HG03558 (cell line): Measurements from ENCODE around the gene MREG.
"Not testable (repeated sequence)": the region's sequence is repeated elsewhere in the genome, so short reads cannot be mapped to it uniquely, and the experiment has no call there.

Source experiments
- ATAC-seq: cut with Tn5 transposase; IDR thresholded peaks from one replicate; pipeline ENCODE4 v1.9.1; 2021; ENCODE audit warnings: moderate number of reproducible peaks; ENCODE audit not compliant: unreplicated experiment; ENCODE audit errors: extremely low read depth

Gene MREG

DNA sequence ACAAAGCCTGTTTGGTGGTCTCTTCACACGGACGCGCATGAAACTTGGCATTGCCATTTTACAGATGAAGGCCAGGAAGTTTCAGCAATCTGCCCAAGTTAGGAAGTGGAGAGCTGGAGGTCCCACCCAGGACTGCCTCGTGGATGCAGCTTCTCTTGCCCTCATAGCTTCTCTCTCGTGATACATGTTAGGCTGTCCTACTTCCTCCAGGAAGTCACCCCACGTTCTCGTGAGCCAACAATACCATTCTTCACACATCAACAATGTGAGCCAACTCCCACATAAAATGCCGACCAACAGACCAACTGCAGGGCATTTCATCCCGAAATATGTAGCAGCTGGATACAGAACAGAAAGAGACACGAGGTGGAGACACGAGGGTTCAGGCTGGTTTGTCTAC, 85.3 kb downstream of the MREG start:
- ATAC-seq = no peak

DNA sequence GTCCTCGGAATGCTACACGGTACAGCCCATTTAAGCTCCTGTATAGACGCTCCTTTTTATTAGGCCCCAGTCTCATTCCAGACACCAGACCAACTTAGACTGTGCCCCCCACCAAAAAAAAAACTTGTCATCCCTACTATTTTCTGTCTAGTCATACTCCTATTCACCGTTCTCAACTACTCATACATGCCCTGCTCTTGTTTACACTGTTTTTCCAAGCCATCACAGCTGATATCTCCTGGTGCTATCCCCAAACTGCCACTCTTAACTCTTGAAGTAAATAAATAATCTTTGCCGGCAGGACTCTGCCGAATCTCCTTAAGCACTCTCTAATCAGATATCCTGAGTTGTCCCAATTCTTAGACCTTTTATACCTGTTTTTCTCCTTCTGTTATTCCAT, 86.4 kb downstream of the MREG start:
- not testable (repeated sequence) for ATAC-seq

DNA sequence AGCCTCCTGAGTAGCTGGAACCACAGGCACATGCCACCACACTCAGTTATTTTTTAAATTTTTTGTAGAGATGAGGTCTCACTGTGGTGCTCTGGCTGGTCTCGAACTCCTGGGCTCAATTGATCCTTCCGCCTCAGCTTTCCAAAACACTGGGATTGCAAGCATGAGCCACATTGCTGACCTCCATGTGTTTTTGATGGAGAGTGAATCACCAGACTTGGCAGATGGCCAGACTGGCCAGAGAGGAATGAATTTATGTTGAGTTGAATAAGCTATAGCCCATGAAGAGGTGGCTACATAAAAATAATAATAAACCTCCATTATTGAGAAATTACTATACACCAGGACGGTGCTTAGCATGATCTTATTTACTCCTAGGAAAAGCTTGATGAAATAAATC, 91.5 kb downstream of the MREG start:
- no peak for ATAC-seq

DNA sequence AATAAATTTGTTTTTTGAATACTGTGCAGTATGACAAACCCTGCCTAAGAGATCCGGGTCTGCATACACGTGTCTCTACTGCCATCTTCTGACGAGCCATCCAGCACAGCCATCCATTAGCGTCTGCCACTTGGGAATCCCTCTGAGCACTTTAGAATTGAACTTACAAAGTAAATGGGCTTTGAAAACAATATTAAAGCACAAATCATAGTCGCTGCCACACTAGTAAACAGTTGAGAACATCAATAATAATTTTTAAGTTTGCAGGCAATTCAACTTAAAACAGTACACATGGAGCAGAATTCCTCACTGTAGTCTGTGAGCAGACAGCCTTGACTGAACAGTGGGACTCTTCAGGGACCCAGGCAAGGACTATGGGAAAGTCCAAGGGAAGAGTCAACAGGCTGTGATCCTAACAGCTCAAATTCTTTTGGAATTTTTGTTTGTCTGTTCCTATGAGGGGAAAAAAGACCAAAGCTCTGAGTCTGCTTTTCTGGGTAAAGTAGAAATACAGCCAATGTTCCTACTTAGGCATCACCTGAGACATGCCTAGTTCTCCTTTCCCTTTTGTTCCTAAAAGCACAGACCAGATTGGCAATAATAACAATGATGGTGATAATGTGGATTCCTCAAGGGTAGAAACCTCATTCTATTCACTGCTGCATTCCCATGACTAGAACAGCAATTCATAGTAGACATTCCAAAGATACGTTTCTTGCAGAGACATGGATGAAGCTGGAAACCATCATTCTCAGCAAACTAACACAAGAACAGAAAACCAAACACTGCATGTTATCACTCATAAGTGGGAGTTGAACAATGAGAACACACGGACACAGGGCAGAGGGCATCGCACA, 92.9 kb downstream of the MREG start:
- ATAC-seq = no peak

DNA sequence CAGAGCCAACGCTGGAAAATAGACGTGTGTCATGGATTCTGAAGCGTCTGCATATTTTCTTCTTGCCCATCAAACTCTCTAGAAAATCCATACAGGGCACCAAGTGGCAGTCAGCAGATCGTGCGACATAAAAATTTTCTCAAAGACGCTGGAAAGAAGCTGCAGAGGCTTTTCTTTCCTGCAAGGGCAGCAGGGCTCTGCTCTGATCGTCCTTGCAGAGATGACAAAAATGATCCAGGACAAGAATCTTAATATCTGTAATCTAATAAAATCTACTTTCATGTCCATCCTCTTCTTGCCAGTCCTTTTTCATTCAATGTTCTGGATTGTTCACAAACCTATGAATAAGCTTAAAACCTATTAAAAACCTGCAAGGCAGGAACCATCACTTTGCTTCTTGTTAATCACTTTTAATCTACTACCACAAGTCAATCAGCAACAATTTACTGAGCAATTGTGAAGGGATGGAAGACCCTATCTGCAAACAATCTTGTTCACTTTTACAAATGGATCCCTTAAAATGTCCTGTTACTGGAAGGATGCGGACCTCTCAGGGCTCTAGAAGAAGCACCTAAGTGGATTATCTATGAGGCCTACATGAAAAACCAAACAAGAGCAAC, 93.6 kb downstream of the MREG start:
- ATAC-seq = no peak

DNA sequence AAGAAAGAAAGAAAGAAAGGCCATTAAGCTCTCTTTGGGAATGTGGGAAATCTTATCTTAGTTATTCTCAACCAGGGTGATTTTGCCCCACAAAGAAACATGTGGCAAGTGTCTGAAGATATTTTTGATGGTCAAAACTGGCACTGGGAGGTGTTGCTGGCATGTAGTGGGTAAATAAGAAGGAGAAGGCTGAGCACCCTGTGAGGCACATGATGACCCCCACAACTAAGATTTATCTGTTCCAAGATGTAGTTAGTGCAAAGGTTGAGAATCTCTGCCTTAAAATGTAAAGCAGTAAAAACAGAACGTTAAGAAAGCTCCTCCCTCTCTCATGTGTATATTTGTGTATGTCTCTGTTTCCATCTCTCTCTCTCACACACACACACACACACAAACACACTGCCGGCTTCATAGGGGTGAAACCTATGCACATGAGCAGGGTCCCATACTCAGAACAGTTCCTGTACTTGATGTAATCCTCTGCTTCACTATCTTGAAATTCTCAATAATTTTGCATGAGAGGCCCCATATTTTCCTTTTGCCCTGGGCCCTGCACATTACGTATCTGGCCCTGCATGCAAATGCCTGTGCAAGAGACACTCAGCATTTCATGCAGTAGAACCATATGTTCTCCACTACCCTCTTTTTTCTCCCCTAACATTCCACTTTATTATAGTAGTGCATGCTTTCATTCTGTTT, 94.3 kb downstream of the MREG start:
- ATAC-seq = no peak

DNA sequence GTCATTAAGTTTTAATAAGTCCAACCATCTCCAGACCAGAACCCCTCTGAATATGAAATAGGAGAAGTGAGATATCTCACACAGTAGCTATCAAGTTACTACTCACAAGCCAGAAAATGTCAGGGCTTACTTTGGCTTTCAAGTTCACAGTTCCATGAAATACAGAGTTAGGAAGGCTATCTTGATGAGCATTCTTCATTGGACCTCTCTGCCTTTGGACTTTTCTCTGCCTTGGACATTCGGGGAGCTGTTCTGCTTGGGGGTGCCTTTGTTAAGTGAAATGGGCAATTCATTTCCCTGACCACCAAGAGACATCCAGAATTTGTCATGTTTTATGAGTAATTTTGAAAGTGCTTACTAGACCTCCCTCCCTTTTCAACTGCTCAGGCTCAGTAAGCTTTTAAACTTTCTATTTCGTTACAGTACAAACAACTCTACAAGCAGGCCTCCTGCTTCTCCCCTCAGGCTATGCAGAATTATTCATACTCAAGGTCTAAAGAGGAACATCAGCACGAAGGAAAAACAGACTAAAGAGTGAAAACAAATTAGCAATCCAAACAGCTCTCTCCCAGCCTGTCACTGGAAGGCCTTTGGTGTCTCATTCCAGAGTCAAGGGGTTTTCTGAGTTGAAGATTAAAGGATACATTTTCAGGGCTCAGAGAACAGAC, 95.3 kb downstream of the MREG start:
- peak; percentile 66 for ATAC-seq

DNA sequence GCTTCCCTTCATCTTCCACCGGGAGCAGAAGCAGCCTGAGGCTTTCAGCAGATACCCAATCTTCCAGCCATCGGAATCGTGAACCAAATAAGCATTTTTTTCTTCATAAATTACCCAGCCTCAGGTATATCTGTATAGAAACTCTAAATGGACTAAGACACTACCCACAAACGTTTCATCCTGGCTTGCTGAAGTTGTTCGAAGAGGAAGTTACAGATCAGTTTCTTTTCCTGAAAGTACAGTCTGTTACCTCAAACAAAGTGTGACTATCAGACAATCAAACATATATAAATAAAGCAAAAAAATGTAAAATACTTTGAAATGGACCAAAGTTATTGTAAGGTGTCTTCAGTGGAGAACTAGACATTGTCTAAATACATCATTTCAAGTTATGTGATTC, 97.9 kb downstream of the MREG start:
- ATAC-seq = no peak

DNA sequence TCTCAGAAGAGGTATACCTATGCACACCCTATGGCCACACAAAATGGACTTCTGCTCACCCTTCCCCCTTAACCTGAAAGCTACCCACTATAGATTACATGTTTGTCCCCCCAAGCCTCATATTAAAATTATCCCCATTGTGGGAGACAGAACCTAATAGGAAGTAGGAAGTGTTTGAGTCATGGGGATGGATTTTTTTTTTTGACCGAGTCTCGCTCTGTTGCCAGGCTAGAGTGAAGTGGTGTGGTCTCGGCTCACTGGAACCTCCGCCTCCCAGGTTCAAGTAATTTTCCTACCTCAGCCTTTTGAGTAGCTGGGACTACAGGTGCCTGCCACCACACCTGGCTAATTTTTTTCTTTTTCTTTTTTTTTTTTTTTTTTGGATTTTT, 98.6 kb downstream of the MREG start:
- no peak for ATAC-seq

DNA sequence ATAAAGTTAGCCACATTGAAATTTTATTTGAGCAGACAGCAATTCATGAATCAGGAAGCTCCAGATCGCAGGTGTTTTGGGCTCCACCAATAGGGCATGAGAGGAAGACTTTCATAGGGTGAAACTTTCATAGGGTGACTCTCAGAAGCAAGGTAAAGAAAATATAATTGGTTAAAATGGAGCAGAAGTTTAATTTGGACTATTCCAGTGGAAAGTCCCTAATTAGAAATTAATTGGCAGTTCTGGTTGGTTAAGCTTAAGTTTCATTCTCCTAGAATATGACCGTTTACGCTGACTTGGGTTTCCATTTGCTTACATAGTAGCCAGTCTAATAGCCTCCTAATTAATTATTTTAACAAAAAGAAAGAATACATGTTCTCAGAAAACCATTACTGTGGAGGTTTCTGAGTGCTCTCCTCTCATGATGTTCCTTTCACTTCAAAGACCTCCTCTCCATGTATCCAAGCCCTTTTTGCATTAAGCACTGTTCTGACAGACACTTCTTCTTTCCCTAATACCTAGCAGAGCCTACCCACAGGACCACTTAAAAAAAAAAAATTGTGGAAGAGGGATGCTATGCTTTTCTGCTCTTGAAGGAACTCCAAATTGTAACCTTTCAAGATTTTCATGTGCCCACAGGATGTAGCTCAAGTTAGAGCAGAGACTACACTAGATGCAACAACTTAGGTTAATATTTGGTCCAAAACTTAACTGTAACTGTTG, 99.1 kb downstream of the MREG start:
- ATAC-seq = no peak

DNA sequence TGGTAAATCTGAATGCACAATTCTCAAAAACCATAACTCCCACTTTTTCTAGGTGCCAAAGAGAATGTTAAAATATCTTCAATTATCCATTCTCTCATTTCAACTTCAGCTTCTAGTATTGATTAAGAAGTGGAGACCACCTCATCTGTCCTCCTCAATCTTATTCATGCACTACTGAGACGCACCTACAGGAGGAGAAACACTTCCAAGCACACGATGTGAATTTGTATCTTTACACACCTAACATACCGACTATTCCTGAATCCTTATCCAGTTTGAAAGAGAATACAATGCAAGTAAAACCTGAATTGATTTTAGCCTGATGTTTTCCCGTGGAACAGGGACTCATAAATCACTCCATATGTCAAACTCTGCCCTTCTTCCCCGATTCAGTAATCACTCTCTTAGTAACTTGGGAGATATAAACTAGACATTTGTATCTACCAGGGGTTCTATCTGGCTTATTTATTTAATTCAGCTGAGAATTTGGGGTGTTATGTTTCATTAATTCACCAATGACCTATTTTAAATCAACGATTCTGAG, 101.0 kb downstream of the MREG start:
- no peak for ATAC-seq

DNA sequence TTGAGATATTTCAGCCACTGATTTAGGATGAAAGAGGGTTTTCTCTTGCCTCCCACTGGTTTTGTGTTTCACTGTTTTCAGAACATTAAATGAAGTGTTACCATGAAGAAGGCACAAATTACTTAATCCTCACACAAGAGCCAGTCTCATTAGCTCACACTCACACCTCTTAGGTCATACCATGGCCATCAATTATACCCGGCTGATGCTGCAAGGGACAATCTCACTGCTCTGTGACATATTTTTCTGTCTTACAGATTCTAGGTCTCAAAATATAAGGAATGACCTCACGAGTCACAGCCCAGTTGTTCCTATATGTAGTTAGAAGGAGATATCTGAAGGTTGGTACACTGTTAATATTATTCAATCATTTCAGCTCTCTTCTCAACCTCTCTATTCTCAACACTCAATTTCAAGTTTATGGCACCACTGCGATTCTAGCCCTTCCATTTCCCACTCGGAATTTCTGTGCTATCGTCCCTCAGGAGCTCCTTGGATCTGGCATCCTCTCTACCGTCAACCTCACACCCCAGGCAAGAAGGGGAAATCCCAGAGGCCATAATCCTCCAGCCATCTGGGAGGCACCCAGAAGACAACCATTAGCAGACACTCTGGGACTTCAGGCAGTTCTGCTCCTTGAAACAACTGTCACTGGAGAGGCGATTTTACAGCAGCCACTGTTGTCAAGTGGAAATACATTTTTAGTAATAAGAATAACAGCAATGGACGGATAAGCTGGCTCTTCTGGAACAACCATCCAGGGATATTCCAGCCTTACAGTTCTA, 101.9 kb downstream of the MREG start:
- no peak for ATAC-seq

DNA sequence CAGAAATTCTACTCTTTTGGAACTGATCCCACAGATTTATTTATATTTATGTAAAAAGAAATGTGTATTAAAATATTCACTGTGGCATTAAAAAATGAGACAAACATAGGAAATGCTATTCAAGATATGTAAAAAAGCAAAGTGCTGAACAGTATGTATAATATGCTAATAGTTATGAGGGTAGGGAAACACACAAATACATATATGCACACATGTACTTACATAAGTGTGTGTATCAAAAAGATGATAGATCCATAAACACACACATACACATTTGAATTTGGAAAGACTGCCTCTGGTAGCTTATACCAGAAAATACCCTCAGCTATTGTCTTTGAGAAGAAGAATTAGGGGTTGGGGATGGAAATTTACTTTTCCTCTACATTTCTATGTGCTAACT, 103.2 kb downstream of the MREG start:
- ATAC-seq = no peak

DNA sequence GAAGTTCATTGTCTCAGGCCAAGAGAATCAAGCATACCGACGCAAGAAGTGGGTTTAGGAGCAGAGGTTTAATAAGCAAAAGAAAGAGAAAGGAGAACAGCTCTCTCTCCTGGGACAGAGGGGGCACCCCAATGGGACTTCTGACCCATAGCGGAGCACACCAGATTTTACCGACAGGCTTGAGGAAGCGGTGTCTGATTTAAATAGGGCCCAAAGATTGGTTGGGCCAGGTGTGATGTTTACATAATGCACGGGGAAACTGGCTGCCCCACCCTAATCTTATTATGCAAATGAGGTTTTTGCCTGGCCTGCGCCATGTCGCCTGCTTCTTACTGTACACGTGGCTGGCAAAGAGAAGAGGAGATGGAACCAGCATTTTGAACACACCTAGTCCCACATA, 106.2 kb downstream of the MREG start:
- ATAC-seq = no peak

DNA sequence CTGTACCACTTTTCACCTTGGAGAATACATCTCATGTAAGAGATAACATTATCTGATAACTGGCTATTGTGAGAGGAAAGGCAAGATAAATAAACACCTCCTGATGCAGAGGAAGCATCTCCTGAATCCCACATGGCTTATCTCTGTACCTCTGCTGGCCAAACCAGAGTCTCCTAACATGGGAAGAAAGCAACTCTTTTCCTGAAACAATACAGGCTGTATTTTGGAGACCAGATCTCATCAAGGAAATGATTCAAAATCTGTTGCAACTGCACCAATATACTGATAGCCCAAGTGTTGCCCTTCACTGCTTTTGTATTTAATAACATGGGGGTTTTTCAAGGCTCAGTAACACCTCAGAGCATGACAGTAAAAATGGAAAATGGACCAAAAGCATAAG, 106.9 kb downstream of the MREG start:
- no peak for ATAC-seq

DNA sequence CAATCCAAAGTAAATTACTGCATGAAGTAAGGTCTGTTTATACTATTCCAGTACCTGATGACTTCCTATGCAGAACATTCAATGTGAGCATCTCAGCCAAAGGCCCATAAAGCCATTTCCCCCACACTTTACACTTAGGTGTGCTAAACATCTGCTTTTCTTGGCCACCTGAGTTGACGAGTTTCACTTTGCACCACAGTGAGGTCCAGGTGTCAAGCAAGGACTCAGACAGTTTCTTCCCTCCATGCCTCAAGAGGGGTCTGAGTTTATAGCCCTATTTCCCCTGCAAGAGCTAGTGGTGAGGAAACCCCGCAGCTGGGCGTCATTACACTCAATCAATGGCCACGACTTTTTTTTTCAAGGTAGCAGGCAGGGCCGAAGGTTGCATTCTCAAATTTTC, 107.7 kb downstream of the MREG start:
- ATAC-seq = no peak

DNA sequence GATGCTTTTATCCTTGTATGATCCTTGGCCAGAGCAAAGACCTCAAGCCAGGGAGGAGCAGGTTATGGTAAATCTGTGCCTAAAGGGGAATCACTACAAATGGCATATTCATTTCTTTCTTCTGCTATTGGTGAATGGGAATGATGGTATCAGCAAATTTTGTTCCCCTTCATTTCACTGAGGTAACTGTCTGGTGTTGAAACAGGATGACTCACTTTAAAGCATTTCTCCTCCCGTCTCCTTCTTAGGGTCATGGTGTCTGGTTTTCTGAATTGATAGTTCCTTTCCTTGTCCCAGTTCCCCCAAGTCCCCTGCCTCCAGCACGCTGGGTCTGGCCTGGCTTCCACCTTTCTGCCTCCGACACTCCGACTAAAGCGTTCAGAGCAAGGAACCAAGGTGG, 109.2 kb downstream of the MREG start:
- no peak for ATAC-seq

DNA sequence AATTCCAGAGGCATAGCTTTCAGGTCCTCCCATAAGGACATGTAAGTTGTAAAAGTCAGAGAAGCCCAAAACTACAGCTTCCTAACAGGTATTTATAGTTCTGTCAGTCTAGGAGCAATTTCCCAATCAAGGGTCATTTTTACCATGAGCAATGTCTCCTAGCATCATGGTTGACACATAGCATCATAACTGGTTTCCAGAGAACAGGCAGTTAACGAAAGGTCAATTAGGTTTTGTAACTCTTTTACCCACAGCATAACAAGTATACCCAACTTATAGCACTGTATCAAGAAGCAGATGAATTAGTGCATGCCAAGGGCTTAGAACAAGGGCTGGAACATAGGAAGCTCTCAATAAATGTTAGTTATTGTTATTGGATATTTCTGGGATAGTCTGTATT, 110.1 kb downstream of the MREG start:
- no peak for ATAC-seq

DNA sequence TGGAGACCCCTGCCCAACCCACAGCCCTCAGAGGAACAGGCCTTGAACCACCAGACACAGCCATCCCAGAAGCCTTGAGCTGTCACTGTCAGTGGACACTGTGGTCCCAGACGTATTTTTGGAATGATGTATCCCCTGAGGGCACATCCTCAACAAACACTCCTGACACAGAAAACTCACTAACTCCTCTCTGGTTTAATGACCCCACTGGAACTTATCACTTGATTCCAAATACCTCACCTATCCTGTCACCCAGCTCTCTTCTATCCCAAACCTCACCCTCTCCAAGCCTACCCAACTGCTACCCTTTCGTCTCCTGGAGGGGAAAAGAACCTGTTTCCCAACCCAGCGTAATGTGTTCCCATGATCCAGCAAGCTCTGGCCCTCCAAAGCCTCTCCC, 111.6 kb downstream of the MREG start:
- no peak for ATAC-seq
